Muscle layer of colon (tissue), 2 donors: ENCODE measurements around the gene NUFIP1.

Source experiments
- H3K27ac ChIP-seq: one replicate; pipeline ENCODE4 v1.7.0; 2013; ENCODE audit warnings: low read depth, mild to moderate bottlenecking, low read length, moderate library complexity
- H3K27me3 ChIP-seq, 2 donors: one replicate each; pipeline ENCODE4 v1.7.0; 2013; ENCODE audit warnings: low read length in 2 of 2, mild to moderate bottlenecking in 2 of 2; ENCODE audit not compliant: insufficient read depth in 2 of 2, control insufficient read depth in 1 of 2
- H3K36me3 ChIP-seq: one replicate; pipeline ENCODE4 v1.7.0; 2013; ENCODE audit warnings: mild to moderate bottlenecking, low read length; ENCODE audit not compliant: insufficient read depth
- H3K4me1 ChIP-seq: one replicate; pipeline ENCODE4 v1.7.0; 2013; ENCODE audit warnings: mild to moderate bottlenecking, low read length; ENCODE audit not compliant: insufficient read depth
- H3K4me3 ChIP-seq, 2 donors: one replicate each; pipeline ENCODE4 v1.7.0; 2013; ENCODE audit warnings: low read length in 2 of 2, low read depth in 1 of 2, mild to moderate bottlenecking in 1 of 2, moderate library complexity in 1 of 2
- H3K9ac ChIP-seq: one replicate; pipeline ENCODE4 v1.7.0; 2013; ENCODE audit warnings: low read length
- H3K9me3 ChIP-seq: one replicate; pipeline ENCODE4 v1.7.0; 2013; ENCODE audit warnings: mild to moderate bottlenecking, low read length
- donor health status: abdominal sarcoma.
- donor health status: Adenocarcinoma of cecum.

The NUFIP1 gene

DNA sequence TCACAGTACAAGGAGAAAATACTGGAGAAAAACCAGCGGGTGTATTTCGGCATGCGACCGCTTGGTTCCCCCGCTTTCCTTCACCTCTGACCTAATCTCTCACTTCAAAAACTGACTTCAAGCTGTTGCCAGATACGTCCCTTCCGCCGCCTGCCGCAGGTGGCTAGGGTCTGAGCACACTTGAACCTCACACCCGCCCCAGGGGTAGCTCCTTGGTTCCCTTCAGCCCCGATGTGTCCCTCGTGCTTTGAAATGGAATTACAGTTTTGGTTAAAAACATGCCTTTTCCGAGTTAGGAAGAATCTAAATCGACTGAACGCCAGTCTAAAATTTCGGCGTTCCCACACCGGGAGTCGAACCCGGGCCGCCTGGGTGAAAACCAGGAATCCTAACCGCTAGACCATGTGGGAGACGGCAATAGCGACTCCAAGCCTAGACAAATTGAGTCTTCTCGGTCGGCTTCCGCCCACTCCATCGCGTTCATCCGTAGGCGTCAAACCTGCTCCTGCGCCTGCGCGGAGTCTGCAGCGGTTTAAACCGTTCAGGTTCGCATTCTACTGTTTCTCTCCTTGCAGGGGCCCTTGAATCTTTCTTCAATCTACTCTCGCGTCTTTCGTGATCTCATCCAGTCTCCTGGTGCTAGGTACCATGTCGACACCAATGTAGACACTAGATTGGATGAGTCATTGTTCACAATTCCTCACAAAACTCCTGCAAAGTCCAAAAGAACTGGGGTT is 71.5 kb downstream of the NUFIP1 start:
- Histone ChIP-seq H3K4me3 (peak overlapping the region; percentile 20 to 85), H3K27me3 (no peaks in the 10 kb centered on the region)

DNA sequence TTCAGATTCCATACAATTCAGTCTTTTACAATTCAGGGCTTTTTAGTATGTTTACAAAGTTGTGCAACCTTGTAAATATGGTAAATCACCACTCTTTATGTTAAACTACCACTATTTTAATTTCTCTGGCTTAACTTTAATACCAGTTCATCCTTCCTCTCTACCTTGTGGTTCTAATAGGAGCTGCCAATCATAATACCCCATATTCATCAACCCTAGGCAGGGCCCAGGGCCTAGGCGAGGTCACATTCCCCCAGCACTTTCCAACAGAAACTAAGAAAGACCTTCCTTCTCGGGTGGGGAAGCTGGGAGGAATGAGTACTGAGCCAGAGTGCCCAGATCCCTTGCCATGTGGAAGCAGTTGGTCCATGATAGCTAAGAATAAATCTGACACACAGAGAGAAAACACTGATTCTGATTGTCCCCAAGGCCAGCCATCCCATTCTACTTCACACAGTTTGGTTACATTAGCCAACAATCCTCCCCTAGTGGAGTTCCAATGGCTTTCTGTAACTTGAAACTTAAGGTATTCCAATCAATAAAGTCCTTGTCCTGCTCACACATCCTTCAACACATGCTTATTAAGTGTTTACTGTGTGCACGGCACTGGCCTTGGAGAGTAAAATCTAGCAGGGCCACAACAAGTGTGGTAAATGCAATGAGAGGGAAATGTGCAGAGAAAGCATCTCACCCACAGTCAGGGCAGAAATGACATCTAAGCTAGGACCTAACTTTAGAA is 76.8 kb downstream of the NUFIP1 start:
- Histone ChIP-seq H3K36me3 (no peaks in the 10 kb centered on the region), H3K9me3 (no peaks in the 10 kb centered on the region), H3K4me1 (no peaks in the 10 kb centered on the region), H3K9ac (no peak overlapping the region), H3K27ac (no peak overlapping the region), H3K4me3 (no peak overlapping the region), H3K27me3 (no peaks in the 10 kb centered on the region)

More for the DNA sequence above, 71.5 kb downstream of the NUFIP1 start:
- Histone ChIP-seq H3K4me1 (peaks cover 23% of the 10 kb centered on the region), H3K27ac (peak overlapping the region; percentile 84), H3K36me3 (no peaks in the 10 kb centered on the region), H3K9me3 (no peaks in the 10 kb centered on the region), H3K9ac (peak overlapping the region; percentile 86)

DNA sequence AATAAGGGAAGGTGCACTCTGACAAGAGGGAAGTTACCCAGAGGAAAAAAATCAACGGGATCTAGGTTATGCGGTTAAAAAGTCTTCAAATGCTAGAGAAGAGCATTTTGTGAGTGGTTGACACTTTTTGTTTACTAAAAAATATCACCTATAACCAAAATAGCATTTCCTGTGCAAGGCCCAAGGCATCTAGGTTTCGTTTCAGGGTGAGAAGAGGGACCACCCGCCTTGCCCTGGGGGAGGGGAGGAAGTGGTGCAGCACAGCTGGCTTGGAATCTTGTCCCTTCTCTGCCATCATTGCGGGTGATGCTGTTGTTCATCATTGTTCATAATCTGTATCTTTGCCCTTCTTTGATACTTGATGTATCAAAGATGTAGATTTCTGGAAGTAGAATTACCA is 80.6 kb downstream of the NUFIP1 start:
- no peak overlapping the region for H3K4me3 ChIP-seq
- no peak overlapping the region for H3K27ac ChIP-seq
- no peaks in the 10 kb centered on the region for H3K36me3 ChIP-seq
- no peak overlapping the region for H3K9ac ChIP-seq
- H3K27me3 ChIP-seq: no peaks in the 10 kb centered on the region
- no peaks in the 10 kb centered on the region for H3K9me3 ChIP-seq
- peaks cover 37% of the 10 kb centered on the region for H3K4me1 ChIP-seq

DNA sequence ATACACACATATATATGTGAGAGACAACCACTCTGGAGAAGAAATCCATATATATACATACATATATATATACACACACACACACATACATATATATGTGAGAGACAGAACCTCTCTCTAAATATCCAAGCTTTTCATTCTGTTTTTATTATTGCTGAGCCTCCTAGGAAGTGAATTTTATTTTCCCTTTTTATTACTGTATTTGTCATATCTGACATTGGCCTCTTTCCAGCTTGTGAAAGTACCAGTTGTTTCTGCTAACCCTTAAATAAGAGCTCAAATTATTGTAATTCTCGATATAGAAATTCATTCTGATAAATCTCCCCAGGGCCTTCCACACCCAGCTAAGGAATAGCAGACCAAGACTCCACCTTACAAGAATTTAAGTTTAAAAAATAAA is 81.0 kb downstream of the NUFIP1 start:
- no peaks in the 10 kb centered on the region for H3K9me3 ChIP-seq
- no peak overlapping the region for H3K27ac ChIP-seq

DNA sequence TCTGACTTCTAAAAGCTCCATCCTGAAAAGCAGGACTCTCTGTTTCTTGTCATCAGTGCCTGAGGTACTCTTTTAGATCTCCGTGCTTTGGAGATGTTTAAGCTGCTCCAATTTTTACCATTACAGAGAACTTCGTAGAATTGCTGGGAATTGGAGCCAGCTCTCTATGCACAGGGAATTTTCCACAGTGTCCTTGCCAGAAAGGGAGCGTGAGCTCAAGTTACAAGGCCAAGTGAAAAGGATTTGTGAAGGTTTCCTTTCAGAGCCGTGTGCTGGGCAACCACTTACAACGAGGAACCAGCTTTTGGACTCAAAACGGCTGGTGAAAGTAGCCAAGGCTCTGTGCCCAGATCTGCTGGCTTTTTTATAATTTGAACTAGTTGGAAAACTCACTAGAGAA is 82.6 kb downstream of the NUFIP1 start:
- H3K9me3 ChIP-seq: no peaks in the 10 kb centered on the region
- peak overlapping the region; percentile 73 for H3K27ac ChIP-seq
- H3K4me3 ChIP-seq: no peak overlapping the region
- H3K36me3 ChIP-seq: no peaks in the 10 kb centered on the region
- no peaks in the 10 kb centered on the region for H3K27me3 ChIP-seq
- no peak overlapping the region for H3K9ac ChIP-seq
- peaks cover 44% of the 10 kb centered on the region for H3K4me1 ChIP-seq

More for the DNA sequence above, 81.0 kb downstream of the NUFIP1 start:
- peaks cover 42% of the 10 kb centered on the region for H3K4me1 ChIP-seq
- H3K27me3 ChIP-seq: no peaks in the 10 kb centered on the region
- H3K36me3 ChIP-seq: no peaks in the 10 kb centered on the region
- H3K9ac ChIP-seq: no peak overlapping the region
- H3K4me3 ChIP-seq: no peak overlapping the region

DNA sequence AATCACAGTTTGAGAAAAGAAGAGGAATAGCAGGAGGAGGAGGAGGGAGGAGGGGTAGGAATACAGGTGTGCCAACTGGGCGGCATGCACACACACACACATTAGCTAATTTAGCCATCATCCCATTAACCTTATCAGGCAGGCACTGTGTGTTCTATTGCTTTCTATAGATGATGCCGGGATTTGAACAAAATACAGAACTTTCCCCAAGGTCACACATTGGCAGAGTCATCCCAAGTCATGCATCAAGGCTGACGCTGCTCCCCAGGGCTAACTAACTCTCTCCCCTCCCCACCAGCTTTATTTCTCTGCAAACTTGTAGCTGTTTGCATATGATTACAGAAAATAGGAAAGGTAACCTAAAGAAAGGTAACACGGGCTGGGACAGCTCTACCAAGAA is 83.0 kb downstream of the NUFIP1 start:
- Histone ChIP-seq H3K4me3 (no peak overlapping the region), H3K27me3 (no peaks in the 10 kb centered on the region), H3K9me3 (no peaks in the 10 kb centered on the region), H3K9ac (no peak overlapping the region), H3K36me3 (no peaks in the 10 kb centered on the region), H3K27ac (peak overlapping the region; percentile 73), H3K4me1 (peaks cover 44% of the 10 kb centered on the region)

DNA sequence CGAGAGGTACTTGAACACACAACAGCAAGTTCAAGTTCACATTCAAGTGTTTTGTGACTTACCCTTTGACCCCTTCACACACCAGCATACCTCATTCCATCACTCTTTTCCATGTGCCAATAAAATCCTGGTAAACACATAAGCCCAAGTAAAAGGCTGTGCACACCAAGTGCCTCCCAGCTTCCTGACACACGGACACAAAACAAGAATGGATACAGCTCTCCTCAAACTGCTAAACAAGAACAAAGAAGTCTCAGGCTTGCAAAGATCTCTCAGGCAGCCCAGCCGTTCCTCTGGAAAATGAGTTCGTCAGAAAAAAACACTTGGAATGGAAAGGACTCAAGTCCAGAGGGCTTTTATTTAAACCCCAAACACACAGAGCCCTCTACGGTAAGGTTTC is 83.7 kb downstream of the NUFIP1 start:
- Histone ChIP-seq H3K27me3 (no peaks in the 10 kb centered on the region), H3K9me3 (no peaks in the 10 kb centered on the region), H3K4me1 (peaks cover 44% of the 10 kb centered on the region), H3K9ac (no peak overlapping the region), H3K27ac (peak overlapping the region; percentile 89), H3K36me3 (no peaks in the 10 kb centered on the region), H3K4me3 (peak overlapping the region in 1 of 2 donors; percentile 7)

DNA sequence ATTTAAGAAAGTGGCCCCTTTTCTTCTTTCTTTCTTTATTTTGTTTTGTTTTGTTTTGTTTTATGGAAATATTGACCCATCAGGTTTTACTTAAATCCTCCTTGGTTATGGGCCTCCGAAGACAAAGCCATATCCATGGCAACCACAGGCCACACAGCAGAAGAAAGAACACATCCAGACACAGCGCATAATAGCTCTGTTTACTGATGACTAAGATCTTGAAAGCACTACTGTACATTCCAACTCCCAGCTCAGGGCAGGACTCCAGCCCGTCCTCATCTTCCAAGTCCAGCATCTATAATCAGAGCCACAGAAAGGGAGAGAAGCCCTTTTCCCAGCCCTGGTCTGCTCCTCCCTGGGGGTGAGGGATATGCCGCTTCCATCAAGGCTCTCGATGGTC is 84.3 kb downstream of the NUFIP1 start:
- peak overlapping the region; percentile 89 for H3K27ac ChIP-seq
- peak overlapping the region in 1 of 2 donors; percentile 7 for H3K4me3 ChIP-seq
- H3K27me3 ChIP-seq: no peaks in the 10 kb centered on the region
- H3K9me3 ChIP-seq: no peaks in the 10 kb centered on the region
- peaks cover 44% of the 10 kb centered on the region for H3K4me1 ChIP-seq
- no peaks in the 10 kb centered on the region for H3K36me3 ChIP-seq
- H3K9ac ChIP-seq: no peak overlapping the region

DNA sequence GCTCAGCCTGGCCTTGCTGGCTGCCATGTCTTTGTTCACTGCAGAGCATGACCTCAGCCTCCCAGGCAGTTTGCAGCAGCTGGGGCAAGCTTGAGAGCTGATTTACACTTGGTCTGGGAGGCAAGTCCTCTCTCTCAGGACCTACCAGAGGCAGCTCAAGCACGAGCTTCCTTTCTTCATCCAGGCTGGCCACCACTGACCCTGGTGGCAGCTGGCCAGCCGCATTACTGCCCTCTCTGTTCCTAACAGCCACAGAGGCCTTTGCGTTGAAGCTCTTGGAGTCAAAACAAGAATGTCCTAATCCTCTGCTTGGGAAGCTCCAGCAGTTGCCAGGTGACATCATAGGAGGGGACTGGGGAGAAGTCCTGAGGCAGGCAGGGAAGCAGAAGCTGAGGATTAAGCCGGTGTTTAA is 85.7 kb downstream of the NUFIP1 start:
- H3K27ac ChIP-seq: peak overlapping the region; percentile 89
- H3K4me1 ChIP-seq: peaks cover 44% of the 10 kb centered on the region
- no peak overlapping the region for H3K4me3 ChIP-seq
- H3K36me3 ChIP-seq: no peaks in the 10 kb centered on the region
- H3K9ac ChIP-seq: no peak overlapping the region
- no peaks in the 10 kb centered on the region for H3K27me3 ChIP-seq
- no peaks in the 10 kb centered on the region for H3K9me3 ChIP-seq

DNA sequence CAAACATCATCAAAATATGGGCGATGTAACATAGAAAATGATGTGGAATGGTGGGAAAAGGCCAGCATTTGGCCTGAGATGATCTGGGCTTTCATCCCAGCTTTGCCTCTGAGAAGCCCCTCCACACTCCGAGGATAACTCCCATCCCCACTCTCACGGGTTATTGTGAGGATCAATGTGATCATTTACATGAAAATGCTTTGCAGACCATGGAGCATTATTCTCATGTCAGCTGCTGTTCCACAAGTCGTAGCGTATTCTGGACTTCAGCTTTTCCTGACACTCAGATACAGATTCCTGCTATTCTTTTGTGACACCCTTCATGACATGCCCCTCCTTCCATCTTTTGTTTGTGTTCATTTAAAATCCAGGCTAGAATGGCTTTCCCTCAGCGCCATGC is 86.5 kb downstream of the NUFIP1 start:
- Histone ChIP-seq H3K9ac (no peak overlapping the region), H3K27ac (no peak overlapping the region), H3K4me3 (no peak overlapping the region), H3K4me1 (peaks cover 44% of the 10 kb centered on the region), H3K27me3 (no peaks in the 10 kb centered on the region), H3K36me3 (no peaks in the 10 kb centered on the region), H3K9me3 (no peaks in the 10 kb centered on the region)

DNA sequence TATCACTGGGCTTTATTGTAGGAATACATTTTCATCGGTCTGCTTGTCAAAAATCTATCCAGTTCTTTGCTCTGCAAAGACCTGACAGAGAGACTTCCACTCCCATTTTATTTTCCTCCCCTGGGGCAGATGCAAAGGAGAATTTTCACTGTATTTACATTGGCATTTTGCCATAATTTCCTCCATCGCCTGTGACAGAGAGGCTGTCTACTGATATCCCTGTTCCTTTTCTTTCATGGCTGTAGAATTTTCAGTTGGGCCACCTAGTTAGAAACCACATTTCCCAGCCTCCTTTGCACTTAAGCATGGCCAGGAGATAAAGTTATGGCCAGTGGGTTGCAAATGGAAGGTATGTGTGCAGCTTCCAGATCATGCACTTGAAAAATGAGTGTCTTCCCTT is 89.3 kb downstream of the NUFIP1 start:
- no peak overlapping the region for H3K4me3 ChIP-seq
- H3K9ac ChIP-seq: no peak overlapping the region
- no peaks in the 10 kb centered on the region for H3K36me3 ChIP-seq
- no peak overlapping the region for H3K27ac ChIP-seq
- H3K4me1 ChIP-seq: peaks cover 20% of the 10 kb centered on the region
- H3K27me3 ChIP-seq: no peaks in the 10 kb centered on the region
- H3K9me3 ChIP-seq: no peaks in the 10 kb centered on the region
